GM12801 (cell line): ENCODE data around the gene PTH.

Experiments
- CTCF ChIP-seq: IDR thresholded peaks from one replicate; pipeline ENCODE4 v1.5.1; 2011; ENCODE audit warnings: control low read depth; ENCODE audit not compliant: insufficient read length; ENCODE audit errors: extremely low read depth

Gene PTH

DNA sequence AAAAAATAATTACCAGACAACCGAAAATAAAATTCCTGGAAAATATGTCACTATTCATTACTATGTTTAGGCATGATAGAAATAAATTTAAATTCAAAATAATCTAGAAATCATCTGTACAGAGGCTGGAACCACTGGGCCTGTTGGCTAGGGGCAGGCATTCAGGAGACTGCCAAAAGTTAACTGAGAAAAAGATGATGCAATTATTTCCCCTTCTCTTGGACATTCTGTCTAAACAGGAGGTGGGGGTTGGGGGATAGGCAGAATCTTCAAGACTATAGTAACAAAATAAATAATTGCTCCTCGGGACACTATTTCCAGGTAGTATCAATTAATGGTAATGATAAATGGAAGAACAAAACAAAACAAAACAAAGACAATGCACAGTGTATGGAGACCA, 46.9 kb downstream of the PTH start:
- TF ChIP-seq CTCF = no peak

DNA sequence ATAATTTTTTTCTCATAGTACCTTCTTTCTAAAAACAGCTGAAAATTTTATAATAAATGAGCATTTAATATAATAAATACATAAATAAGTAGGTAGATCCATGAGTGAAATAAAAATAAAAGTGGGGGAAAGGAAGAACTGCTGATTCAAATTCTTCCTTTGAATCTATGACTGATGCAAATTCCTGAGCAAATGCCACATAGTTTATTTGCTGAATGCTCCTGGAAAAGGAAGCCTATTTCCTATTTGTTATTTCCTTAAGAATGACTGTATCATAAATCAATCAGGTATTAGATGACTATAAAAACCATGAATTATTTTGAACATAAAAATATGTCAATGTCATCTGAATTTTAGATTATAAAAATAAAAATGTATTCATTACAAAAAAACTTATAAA, 49.4 kb downstream of the PTH start:
- TF ChIP-seq CTCF = no peak

DNA sequence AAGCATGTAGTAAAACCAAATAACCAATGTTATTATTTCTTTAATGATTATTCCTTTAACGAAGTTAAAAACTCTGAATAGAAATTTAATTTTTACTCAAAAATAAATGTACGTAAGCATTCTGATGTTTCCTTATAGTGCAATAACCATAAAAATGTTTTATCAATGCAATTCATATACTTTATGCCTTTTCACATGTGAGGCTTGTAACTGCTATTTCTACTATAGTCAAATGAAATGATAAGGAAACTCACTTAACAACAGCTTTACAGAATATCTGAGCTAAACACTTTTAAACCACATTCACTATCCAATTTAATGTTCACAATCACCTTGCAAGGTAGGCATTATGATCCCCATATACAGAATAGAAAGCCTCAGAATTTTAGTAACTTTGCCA, 50.2 kb downstream of the PTH start:
- no peak for TF ChIP-seq CTCF
